Stimulated activated CD8-positive, alpha-beta memory T cell treated with anti-CD3 and anti-CD28 coated beads, Interleukin-12 subunit alpha, Interleukin-12 subunit beta, amount 100 ng/mL, for 1 hour (primary cell): ENCODE results near the gene RAB38.

ENCODE experiments used
- DNase-seq: peaks from one replicate; pipeline ENCODE4 v3.0.0-alpha.2; 2020; ENCODE audit warnings: low read depth

RAB38 gene

DNA sequence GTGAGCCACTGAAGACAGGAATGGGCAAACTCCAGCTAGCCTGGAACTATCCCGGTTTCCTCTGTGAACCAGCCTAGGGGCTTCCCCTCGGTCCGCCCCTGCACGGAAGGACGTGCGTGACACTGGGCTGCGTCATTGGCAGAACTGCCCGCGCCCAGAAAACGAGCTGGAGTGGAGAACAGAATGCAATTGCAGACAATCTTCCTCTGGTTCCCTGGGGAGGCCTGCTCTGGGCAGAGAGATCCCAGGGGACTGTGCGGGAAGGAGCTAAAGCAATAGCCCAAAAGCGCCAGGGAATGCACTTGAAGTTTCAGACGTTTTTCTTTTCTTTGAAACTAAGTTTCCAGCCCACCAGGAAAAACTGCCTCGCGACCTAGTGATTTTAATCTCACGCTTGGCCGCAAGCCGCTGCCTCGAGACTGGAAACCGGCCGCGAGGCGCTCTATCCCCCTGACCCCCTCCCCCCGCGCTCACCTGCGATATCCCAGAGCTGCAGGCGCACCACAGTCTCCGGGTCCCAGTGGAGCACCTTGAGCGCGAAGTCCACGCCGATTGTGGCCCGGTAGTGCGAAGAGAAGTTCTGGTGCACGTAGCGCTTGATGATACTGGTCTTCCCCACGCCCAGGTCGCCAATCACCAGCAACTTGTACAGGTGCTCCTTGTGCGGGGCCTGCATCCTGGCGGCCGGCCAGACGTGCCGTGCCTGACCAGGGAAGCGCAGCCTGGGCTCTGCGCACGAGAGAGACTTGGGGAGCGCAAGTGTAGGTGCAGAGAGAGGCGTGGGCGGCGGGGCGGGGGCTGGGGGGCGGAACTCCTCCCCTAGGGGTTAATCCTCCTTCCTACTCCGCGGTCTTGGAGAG is at the start of gene RAB38:
RAB38 (minus strand) TSS at position 735 of the 860 bp plus-strand sequence; CDS start at position 676, 59 bp downstream.
- no peak for DNase-seq

DNA sequence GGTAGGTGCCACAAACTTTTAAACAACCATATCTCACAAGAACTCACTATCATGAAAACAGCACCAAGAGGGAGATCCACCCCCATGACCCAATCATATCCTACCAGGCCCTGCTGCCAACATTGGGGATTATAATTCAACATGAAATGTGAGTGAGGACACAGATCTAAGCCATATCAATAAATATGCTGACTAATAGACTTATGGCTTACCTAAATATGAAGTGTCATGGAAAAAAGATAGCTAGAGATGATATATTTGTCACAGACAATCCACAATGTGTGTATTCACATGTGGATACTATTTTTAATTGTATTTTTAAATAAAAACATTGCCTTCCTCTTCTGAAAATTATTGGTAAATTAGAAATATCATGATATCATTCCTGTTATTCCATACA is 38.2 kb upstream of the RAB38 start:
- DNase-seq = no peak

- DNase-seq = no peak
Observed at GRCh38 chr11:88212300-88212699, 37.1 kb upstream of the RAB38 start.

- DNase-seq = no peak
Observed at GRCh38 chr11:88208745-88209144, 33.5 kb upstream of the RAB38 start.

- no peak for DNase-seq
Observed at GRCh38 chr11:88206751-88207150, 31.5 kb upstream of the RAB38 start.

DNA sequence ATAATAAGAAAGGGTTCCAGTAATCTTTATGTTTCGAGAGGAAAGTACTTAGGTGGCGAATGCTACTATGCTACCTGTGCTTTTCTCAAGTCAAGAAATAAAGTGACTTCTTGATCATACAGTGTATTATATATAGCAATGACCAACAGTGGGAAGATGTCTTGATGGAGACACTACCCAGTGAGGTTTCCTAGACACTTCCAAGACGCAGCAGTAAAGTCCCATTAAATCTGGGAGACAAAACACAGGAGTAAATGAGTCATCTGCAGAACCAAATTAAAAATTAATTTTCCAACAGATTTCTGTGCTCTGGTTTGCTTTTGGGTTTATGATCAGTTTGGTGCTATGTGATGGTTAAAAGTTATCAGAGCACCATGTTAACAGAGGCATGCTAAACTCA is 29.1 kb upstream of the RAB38 start:
- no peak for DNase-seq

- DNase-seq = no peak
Observed at GRCh38 chr11:88203604-88204003, 28.4 kb upstream of the RAB38 start.

GRCh38 chr11:88202498-88202897 is 27.3 kb upstream of the RAB38 start:
- DNase-seq = no peak

- DNase-seq = no peak
Observed at GRCh38 chr11:88196393-88196792, 21.1 kb upstream of the RAB38 start.

- no peak for DNase-seq
Observed at GRCh38 chr11:88195908-88196307, 20.7 kb upstream of the RAB38 start.

- DNase-seq = no peak
Observed at GRCh38 chr11:88194990-88195389, 19.7 kb upstream of the RAB38 start.

DNA sequence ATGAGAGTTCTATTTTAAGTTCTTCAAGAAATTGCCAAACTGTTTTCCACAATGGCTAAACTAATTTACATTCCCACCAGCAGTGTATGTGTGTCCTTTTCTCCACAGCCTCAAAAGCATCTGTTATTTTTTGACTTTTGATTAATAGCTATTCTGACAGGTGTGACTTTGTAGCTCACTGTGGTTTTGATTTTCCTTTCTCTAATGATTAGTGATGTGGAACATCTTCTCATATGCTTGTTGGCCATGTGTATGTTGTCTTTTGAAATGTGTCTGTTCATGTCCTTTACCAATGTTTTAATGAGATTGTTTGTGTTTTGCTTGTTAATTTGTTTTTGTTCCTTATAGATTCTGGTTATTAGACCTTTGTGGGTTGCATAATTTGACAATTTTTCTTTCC is 18.0 kb upstream of the RAB38 start:
- DNase-seq = no peak

- no peak for DNase-seq
Observed at GRCh38 chr11:88188932-88189253, 13.7 kb upstream of the RAB38 start.

- DNase-seq = no peak
Observed at GRCh38 chr11:88188251-88188931, 13.1 kb upstream of the RAB38 start.

DNA sequence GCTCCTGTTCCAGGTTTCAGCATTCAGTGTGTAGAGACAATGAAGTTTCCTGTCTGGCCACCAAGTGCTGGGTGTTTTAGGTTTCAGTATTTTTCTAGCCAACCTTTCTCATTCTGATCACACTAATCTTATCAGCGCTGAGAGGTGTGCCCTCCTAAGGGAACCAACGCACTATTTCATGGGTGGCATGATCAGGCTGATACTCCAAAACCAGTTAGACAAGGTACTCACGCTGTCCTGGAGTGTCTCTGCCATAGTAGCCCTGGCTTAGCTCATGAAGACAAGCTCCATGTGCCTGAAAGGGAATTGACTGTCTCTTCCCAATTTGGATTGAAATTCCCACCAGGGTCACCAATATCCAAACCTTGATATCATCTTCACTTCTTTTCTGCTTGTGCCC is 8.0 kb upstream of the RAB38 start:
- no peak for DNase-seq

- DNase-seq = no peak
Observed at GRCh38 chr11:88181776-88182175, 6.5 kb upstream of the RAB38 start.

- no peak for DNase-seq
Observed at GRCh38 chr11:88179971-88180629, 4.9 kb upstream of the RAB38 start.

DNA sequence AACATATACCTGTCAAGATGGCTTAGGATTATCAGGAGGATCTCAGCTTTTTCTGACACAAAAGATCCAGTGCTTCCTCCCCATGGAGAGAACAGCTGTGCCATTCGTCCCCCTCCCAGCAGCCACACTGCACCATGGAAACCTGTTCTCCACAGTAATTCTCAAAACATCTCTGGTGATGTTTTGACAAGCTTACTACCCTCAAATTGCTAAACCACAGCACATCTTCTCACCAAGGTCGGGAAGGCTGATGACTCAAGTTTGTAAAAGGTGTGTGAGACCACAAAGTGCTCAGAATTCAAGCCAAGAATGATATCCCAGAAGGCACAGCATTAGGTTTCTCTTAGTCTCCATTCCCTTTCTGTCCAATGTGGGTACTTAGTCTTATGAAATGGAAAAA is 3.9 kb upstream of the RAB38 start:
- DNase-seq = no peak

GRCh38 chr11:88178191-88178590 is 2.9 kb upstream of the RAB38 start:
- no peak for DNase-seq

DNA sequence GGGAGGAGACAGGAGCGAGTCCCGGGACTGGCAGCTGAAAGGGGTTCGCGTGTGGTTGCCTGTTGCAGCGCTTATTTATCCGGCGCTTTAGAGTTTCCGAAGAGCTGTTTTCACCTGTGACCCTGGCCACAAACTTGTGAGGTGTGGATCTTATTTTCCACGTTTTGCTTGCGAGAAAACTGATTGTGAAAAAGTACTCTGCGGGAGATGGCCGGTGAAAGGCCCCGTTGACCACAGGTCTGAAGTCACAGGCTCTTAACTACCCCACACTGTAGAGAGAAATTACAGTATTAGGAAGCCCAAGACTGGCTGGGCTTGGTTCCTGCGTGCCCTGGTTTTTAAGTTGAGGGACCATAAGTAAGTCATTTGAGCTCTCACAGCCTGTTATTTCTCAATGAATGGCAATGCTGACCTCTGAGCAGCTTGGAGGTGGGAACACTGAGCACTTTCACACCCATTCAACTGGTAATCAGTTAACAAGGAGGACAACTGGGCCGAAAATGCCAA is 379 bp upstream of the RAB38 start:
- DNase-seq = no peak

GRCh38 chr11:88173956-88174355 is 1.3 kb downstream of the RAB38 start:
- no peak for DNase-seq

GRCh38 chr11:88171982-88172381 is 3.3 kb downstream of the RAB38 start:
- DNase-seq = no peak

DNA sequence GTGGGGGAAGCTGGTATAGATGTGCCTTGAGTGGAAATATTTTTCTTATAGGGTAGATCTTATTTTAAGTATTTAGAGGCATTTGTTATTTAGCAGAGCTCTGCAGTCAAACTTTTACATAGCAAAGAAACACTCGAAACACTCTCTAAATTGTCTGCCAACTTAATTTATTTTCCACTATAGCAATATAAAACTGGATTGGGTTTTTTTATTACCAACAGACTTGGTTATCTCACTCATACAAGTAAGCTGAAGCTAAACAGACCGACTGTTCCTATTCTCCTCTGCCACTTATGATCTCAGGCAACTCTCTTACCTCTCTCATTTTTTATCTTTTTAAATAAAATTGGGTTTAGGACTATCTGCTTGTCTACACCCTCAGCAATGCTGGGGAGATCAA is 4.6 kb downstream of the RAB38 start:
- DNase-seq = no peak
